Suprapubic skin (tissue), 3 donors: ENCODE data around the gene CD6.

Experiments
- CTCF ChIP-seq, 2 donors: fragments of 200-600 bp in 1 of 2; fragments of 450-650 bp in 1 of 2; sonication (generic) in 1 of 2; IDR thresholded peaks; one replicate each; pipeline ENCODE4 v1.5.1; 2016 to 2019; ENCODE audit warnings: antibody characterized with exemption in 2 of 2, mild to moderate bottlenecking in 1 of 2, moderate library complexity in 1 of 2
- POLR2AphosphoS5 ChIP-seq, 3 donors: sonication (generic); formaldehyde crosslinking; IDR thresholded peaks; one replicate each; pipeline ENCODE4 v1.6.1; 2017; ENCODE audit warnings: antibody characterized with exemption in 3 of 3

- no peak for TF ChIP-seq POLR2AphosphoS5 (IDR thresholded peaks at IDR 0.05)
- no peak for TF ChIP-seq CTCF (IDR thresholded peaks at IDR 0.05)
These were observed 41.3 kb downstream of the CD6 start for GRCh38 chr11:61012737-61013215.
